PC-3 (cell line): ENCODE measurements around the gene SLC7A7.

Experiments used
- CTCF ChIP-seq: fragments of 300-600 bp; sonication (generic); conservative IDR thresholded peaks from 2 replicates; pipeline ENCODE4 v1.5.1; 2017; ENCODE audit warnings: antibody characterized with exemption, low read depth, mild to moderate bottlenecking, low read length
- EZH2phosphoT487 ChIP-seq: fragments of 300-600 bp; sonication (generic); IDR thresholded peaks from 2 replicates; pipeline ENCODE4 v1.6.1; 2018; ENCODE audit warnings: mild to moderate bottlenecking, antibody characterized with exemption, low read length, borderline replicate concordance

GRCh38 chr14:22808388-22809209, 6.6 kb downstream of the SLC7A7 start:
- TF ChIP-seq CTCF (no peak), EZH2phosphoT487 (no peak)
